IMR-90 (cell line): Measurements from ENCODE around the gene INPP5A. TPM values are rescaled to one million over a fixed set of nuclear protein-coding genes. Genes with fewer than 3 reads are reported as not detected.

ENCODE experiments used
- ATAC-seq: fragments of 200-7000 bp; cut with Tn5 transposase; 2 replicates; pipeline ENCODE4 v1.9.1; 2020; ENCODE audit warnings: low read depth, mild to moderate bottlenecking, moderate library complexity
- BruUV-seq: library from RNA; stranded (reverse); fragments of 400-500 nt; replicated peaks from 2 replicates; lab custom pipeline; 2021; lab: Mats Ljungman, UMichigan
- CTCF ChIA-PET: fragments of 300-600 bp; formaldehyde crosslinking; extraction: SDS; loops from one replicate; lab custom pipeline; 2021; ENCODE audit warnings: antibody characterized with exemption; lab: Yijun Ruan, JAX
- POLR2A ChIA-PET: fragments of 300-600 bp; sonication (Branson Sonifier 250); formaldehyde crosslinking; loops from one replicate; lab custom pipeline; 2022; ENCODE audit warnings: antibody characterized with exemption; ENCODE audit not compliant: unreplicated experiment; lab: Charles Lee
- DNase-seq: peaks from one replicate; pipeline ENCODE4 v3.0.0; 2013
- H2AFZ ChIP-seq: replicated peaks from 2 replicates; pipeline ENCODE3; 2013; ENCODE audit warnings: low read length, mild to moderate bottlenecking; ENCODE audit not compliant: poor library complexity
- H2AK5ac ChIP-seq: 2 replicates; pipeline ENCODE4 v1.6.1; 2013; ENCODE audit warnings: low read depth, low read length, inconsistent platforms
- H2AK9ac ChIP-seq: replicated peaks from 2 replicates; pipeline ENCODE3; 2013; ENCODE audit warnings: mild to moderate bottlenecking, low read depth, low read length, moderate library complexity; ENCODE audit not compliant: poor library complexity
- H2BK120ac ChIP-seq: 2 replicates; pipeline ENCODE4 v1.6.1; 2013; ENCODE audit warnings: low read depth, low read length, inconsistent platforms
- H2BK15ac ChIP-seq: 3 replicates; pipeline ENCODE4 v1.6.1; 2013; ENCODE audit warnings: low read depth, low read length, inconsistent platforms
- H2BK20ac ChIP-seq: 2 replicates; pipeline ENCODE4 v1.6.1; 2013; ENCODE audit warnings: low read depth, mild to moderate bottlenecking, inconsistent platforms, low read length, moderate library complexity
- H2BK5ac ChIP-seq: 2 replicates; pipeline ENCODE4 v1.6.1; 2013; ENCODE audit warnings: mild to moderate bottlenecking, low read depth, low read length, inconsistent platforms; ENCODE audit not compliant: poor library complexity, severe bottlenecking
- H3K14ac ChIP-seq: replicated peaks from 2 replicates; pipeline ENCODE4 v1.6.1; 2013; ENCODE audit warnings: low read depth, low read length, inconsistent platforms
- H3K18ac ChIP-seq: 2 replicates; pipeline ENCODE4 v1.6.1; 2013; ENCODE audit warnings: low read depth, low read length, control low read depth
- H3K23ac ChIP-seq: 2 replicates; pipeline ENCODE4 v1.6.1; 2013; ENCODE audit warnings: low read depth, low read length, inconsistent platforms
- H3K27ac ChIP-seq: 2 replicates; pipeline ENCODE4 v1.5.1; 2013; ENCODE audit warnings: mild to moderate bottlenecking, control low read depth, low read length; ENCODE audit not compliant: insufficient read depth
- H3K27me3 ChIP-seq: 2 replicates; pipeline ENCODE4 v1.6.1; 2013; ENCODE audit warnings: low read length; ENCODE audit not compliant: control insufficient read depth, insufficient read depth
- H3K36me3 ChIP-seq: 2 replicates; pipeline ENCODE4 v1.6.1; 2013; ENCODE audit warnings: low read length, mixed read lengths; ENCODE audit not compliant: control insufficient read depth, insufficient read depth
- H3K4ac ChIP-seq: 2 replicates; pipeline ENCODE4 v1.6.1; 2013; ENCODE audit warnings: low read depth, low read length, inconsistent platforms
- H3K4me1 ChIP-seq: 2 replicates; pipeline ENCODE4 v1.6.1; 2013; ENCODE audit warnings: low read length, mixed read lengths; ENCODE audit not compliant: control insufficient read depth, insufficient read depth
- H3K4me2 ChIP-seq: 2 replicates; pipeline ENCODE4 v1.6.1; 2013; ENCODE audit warnings: low read depth, mild to moderate bottlenecking, control low read depth, low read length, moderate library complexity
- H3K4me3 ChIP-seq: 2 replicates; pipeline ENCODE4 v1.5.1; 2013; ENCODE audit warnings: low read depth, mild to moderate bottlenecking, control low read depth, low read length, moderate library complexity; ENCODE audit not compliant: insufficient read depth
- H3K56ac ChIP-seq: 2 replicates; pipeline ENCODE4 v1.6.1; 2013; ENCODE audit warnings: low read length, inconsistent platforms; ENCODE audit not compliant: insufficient read depth; ENCODE audit errors: extremely low read depth
- H3K79me1 ChIP-seq, 2 experiments: 2 replicates each; pipeline ENCODE4 v1.6.1; 2013; ENCODE audit warnings: low read length in 2 of 2, inconsistent platforms in 1 of 2, low read depth in 1 of 2
- H3K9ac ChIP-seq: 2 replicates; pipeline ENCODE4 v1.6.1; 2013; ENCODE audit warnings: low read depth, low read length, control low read depth
- H3K9me1 ChIP-seq: 2 replicates; pipeline ENCODE4 v1.6.1; 2013; ENCODE audit warnings: low read length, inconsistent platforms; ENCODE audit not compliant: insufficient read depth
- H3K9me3 ChIP-seq: 2 replicates; pipeline ENCODE4 v1.6.1; 2013; ENCODE audit warnings: low read length; ENCODE audit not compliant: control insufficient read depth, insufficient read depth
- H4K20me1 ChIP-seq: 2 replicates; pipeline ENCODE4 v1.6.1; 2013; ENCODE audit warnings: low read length, inconsistent platforms; ENCODE audit not compliant: insufficient read depth
- H4K5ac ChIP-seq: 2 replicates; pipeline ENCODE4 v1.6.1; 2013; ENCODE audit warnings: mild to moderate bottlenecking, low read depth, low read length, control low read depth
- H4K8ac ChIP-seq, 2 experiments: 2 replicates each; pipeline ENCODE4 v1.6.1; 2013; ENCODE audit warnings: low read depth in 2 of 2, low read length in 2 of 2, control low read depth in 1 of 2, inconsistent platforms in 1 of 2
- H4K91ac ChIP-seq: 2 replicates; pipeline ENCODE4 v1.6.1; 2013; ENCODE audit warnings: low read depth, low read length, inconsistent platforms; ENCODE audit not compliant: insufficient read depth
- BHLHE40 ChIP-seq: fragments of 150-350 bp; IDR thresholded peaks from 2 replicates; pipeline ENCODE4 v1.6.1; 2016; ENCODE audit warnings: mild to moderate bottlenecking, low read depth, low read length
- CEBPB ChIP-seq: IDR thresholded peaks from 2 replicates; pipeline ENCODE4 v1.6.1; 2012; ENCODE audit warnings: low read depth, low read length, improper control_type of control experiment
- CHD1 ChIP-seq: IDR thresholded peaks from 2 replicates; pipeline ENCODE4 v1.6.1; 2012; ENCODE audit warnings: low read depth, low read length, improper control_type of control experiment
- CTCF ChIP-seq: conservative IDR thresholded peaks from 2 replicates; pipeline ENCODE4 v1.5.1; 2012; ENCODE audit warnings: mild to moderate bottlenecking, low read depth, low read length, improper control_type of control experiment
- ELK1 ChIP-seq: fragments of 150-350 bp; IDR thresholded peaks from 2 replicates; pipeline ENCODE4 v1.6.1; 2016; ENCODE audit warnings: low read depth, mild to moderate bottlenecking, low read length, moderate library complexity, borderline replicate concordance
- FOS ChIP-seq: fragments of 150-350 bp; IDR thresholded peaks from 2 replicates; pipeline ENCODE4 v1.6.1; 2016; ENCODE audit warnings: low read depth, low read length
- MAZ ChIP-seq: IDR thresholded peaks from 2 replicates; pipeline ENCODE4 v1.6.1; 2012; ENCODE audit warnings: low read depth, mild to moderate bottlenecking, low read length, improper control_type of control experiment, moderate library complexity, borderline replicate concordance
- NFE2L2 ChIP-seq: fragments of 150-350 bp; IDR thresholded peaks from 2 replicates; pipeline ENCODE4 v1.6.1; 2016; ENCODE audit warnings: low read depth, mild to moderate bottlenecking, low read length
- POLR2A ChIP-seq: IDR thresholded peaks from 2 replicates; pipeline ENCODE4 v1.6.1; 2012; ENCODE audit warnings: mild to moderate bottlenecking, low read depth, low read length
- RAD21 ChIP-seq: IDR thresholded peaks from 2 replicates; pipeline ENCODE4 v1.6.1; 2012; ENCODE audit warnings: low read length, improper control_type of control experiment
- RCOR1 ChIP-seq: IDR thresholded peaks from 2 replicates; pipeline ENCODE4 v1.6.1; 2012; ENCODE audit warnings: mild to moderate bottlenecking, low read length, improper control_type of control experiment; ENCODE audit not compliant: insufficient replicate concordance
- RFX5 ChIP-seq: IDR thresholded peaks from 2 replicates; pipeline ENCODE4 v1.8.0; 2012; ENCODE audit warnings: low read depth, mild to moderate bottlenecking, low read length, moderate library complexity
- SMC3 ChIP-seq: fragments of 150-350 bp; IDR thresholded peaks from 2 replicates; pipeline ENCODE4 v1.6.1; 2016; ENCODE audit warnings: low read depth, mild to moderate bottlenecking, antibody characterized with exemption, low read length, moderate library complexity
- WGBS, 2 experiments: methylation state at CpG; one replicate each; pipeline versions ENCODE4 v1.1.5 to v1.1.7; 2013; ENCODE audit warnings: missing lambda C conversion rate in 2 of 2; ENCODE audit not compliant: insufficient read length in 1 of 2; ENCODE audit errors: extremely low coverage in 2 of 2; 5-methylcytosine and 5-hydroxymethylcytosine counted together
- dilution Hi-C: fragments of 300-500 bp; cut with HindIII; formaldehyde crosslinking; loops from one replicate; pipeline ENCODE4 v1.14.3; 2018; ENCODE audit warnings: low sequenced_read_pairs; ENCODE audit not compliant: unreplicated experiment
- in situ Hi-C: fragments of 300-500 bp; cut with MboI; formaldehyde crosslinking; loops from 3 replicates; pipeline ENCODE4 v1.14.3; 2019; ENCODE audit warnings: low sequenced_read_pairs, inconsistent platforms, mixed read lengths
- intact Hi-C: fragments of 100-400 bp; cut with micrococcal nuclease; formaldehyde crosslinking; loops from 2 replicates; pipeline ENCODE4 v1.10.0; 2022
- polyA plus RNA-seq, 3 experiments: library from polyadenylated mRNA; depleted of rRNA; stranded (reverse); fragments of >200 nt; gene quantifications; 2 replicates each; pipeline ENCODE4 v1.2.3, GENCODE V29; 2012; ENCODE audit warnings: low replicate concordance in 1 of 3
- total RNA-seq: library from RNA; depleted of rRNA; stranded (reverse); fragments of >200 nt; gene quantifications from 2 replicates; pipeline ENCODE4 v1.2.3, GENCODE V29; 2012

INPP5A gene
- total and polyA plus RNA-seq, 2 of the 4 experiments (the other 2 are of a cell fraction), result 21.4 to 36.7 TPM

- no peak for TF ChIP-seq FOS
Measured at GRCh38 chr10:132551093-132551807, 13.7 kb downstream of the INPP5A start (continued).

- Histone ChIP-seq H3K4ac (no peak overlapping the region), H3K18ac (no peak overlapping the region), H4K91ac (no peak overlapping the region), H3K14ac (no peak overlapping the region), H2BK120ac (no peak overlapping the region), H3K4me1 (no peaks in the 10 kb centered on the region), H2BK20ac (no peak overlapping the region), H2AFZ (no peak overlapping the region), H3K79me1 (peaks cover 14 to 68% of the 10 kb centered on the region in 2 experiments), H3K4me2 (no peak overlapping the region), H3K9ac (no peak overlapping the region), H3K9me3 (no peaks in the 10 kb centered on the region), H2BK15ac (no peak overlapping the region), H4K5ac (no peak overlapping the region), H3K36me3 (peaks cover 2% of the 10 kb centered on the region; the same call in 1 of the 2 replicates), H4K20me1 (peaks cover 80% of the 10 kb centered on the region), H3K23ac (no peak overlapping the region), H3K27me3 (no peaks in the 10 kb centered on the region), H2AK9ac (no peak overlapping the region), H2AK5ac (no peak overlapping the region; the same call in 1 of the 2 replicates), H4K8ac (no peak overlapping the region), H3K4me3 (no peak overlapping the region), H3K9me1 (peaks cover 15% of the 10 kb centered on the region), H3K56ac (no peak overlapping the region), H3K27ac (no peak overlapping the region), H2BK5ac (no peak overlapping the region)
- WGBS, 2 experiments, result 88% methylated on average over 3 of the region's 8 CpGs; no CpG with 5 or more reads in 1 of the 2 experiments
- intact Hi-C loops, result no loop called here
- CTCF ChIA-PET, result interaction anchor here (0.6 kb wide), 1 partner anchor 16 kb away, joined by 3 read pairs; no protein-coding TSS in a partner anchor
- POLR2A ChIA-PET, result no interaction called here
- no TSS peak for BruUV-seq
- in situ Hi-C loops, result no loop called here
- dilution Hi-C loops, result no loop called here
- no peak for DNase-seq
- ATAC-seq, result no peak
- TF ChIP-seq ELK1, result no peak
- TF ChIP-seq RFX5, result no peak
- no peak for TF ChIP-seq BHLHE40
- no peak for TF ChIP-seq MAZ
- TF ChIP-seq RCOR1, result no peak
- TF ChIP-seq CTCF, result no peak
- no peak for TF ChIP-seq CHD1
- no peak for TF ChIP-seq RAD21
- TF ChIP-seq CEBPB, result no peak
- TF ChIP-seq NFE2L2, result no peak
- TF ChIP-seq FOS, result no peak
- TF ChIP-seq POLR2A, result no peak
- TF ChIP-seq SMC3, result no peak
Measured at GRCh38 chr10:132551808-132552130, 14.2 kb downstream of the INPP5A start.
